Measurements from ENCODE around the gene TAF3.

Gene TAF3

DNA sequence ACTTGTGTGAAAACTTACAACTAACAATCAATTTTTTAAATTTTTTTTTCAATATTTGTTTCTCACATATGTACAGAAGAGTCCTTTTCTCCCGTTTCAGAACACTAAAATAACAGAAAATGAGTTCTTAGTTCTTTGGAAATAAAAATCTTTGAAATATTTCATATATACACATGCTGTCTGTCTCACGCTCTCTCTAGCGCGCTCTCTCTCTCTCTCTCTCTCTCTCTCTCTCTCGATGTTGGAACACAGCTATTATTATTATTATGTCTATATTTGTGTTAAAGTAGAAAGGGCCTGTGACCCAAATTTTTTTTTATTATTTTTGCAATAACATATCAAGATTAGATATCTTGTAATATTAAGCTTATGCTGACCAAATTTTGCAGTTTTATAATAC is 139.3 kb downstream of the TAF3 start:
- no peak for DNase-seq (ENCODE audit: low read depth)
- H3K4me3 ChIP-seq (ENCODE audit: low read depth, low read length): no peak overlapping the region

DNA sequence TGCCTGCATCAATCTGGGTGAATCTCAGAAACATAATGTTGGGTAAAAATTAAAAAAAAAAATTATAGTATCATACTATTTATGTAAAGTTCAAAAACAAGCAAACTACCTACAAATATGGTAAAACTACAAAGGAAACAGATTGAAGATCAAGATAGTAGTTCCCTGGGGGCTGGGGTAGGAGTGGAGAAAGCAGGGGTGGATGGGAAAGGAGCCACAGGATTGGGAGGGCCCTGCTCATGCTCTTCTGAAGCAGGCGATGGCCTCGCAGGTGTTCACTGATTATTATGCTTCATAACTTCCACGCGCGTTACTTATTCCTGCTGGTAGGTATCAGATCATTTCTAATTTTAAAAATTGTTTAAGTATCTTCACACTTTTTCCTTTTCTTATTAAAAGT is 140.1 kb downstream of the TAF3 start:
- no peak for DNase-seq (ENCODE audit: low read depth)
- no peak overlapping the region for H3K4me3 ChIP-seq (ENCODE audit: low read depth, low read length)

DNA sequence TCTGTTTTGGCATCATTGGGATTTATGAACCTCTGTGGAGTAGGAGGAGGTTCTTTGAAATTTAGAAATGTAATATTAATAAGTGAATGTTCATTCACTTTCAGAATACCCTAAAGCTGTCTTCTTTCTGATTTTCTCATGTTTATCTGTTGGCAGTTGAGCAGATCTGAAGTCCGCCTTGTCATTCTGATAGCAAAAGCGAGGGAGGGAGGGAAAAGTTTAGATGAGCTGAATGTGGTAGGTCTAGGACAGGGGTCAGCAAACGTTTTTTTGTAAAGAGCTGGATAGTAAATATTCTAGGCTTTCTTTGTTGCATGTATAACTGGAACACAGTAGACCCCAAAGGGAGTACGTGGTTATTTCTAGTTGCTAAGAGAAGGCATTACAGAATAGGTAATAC is 141.8 kb downstream of the TAF3 start:
- no peak for DNase-seq (ENCODE audit: low read depth)

DNA sequence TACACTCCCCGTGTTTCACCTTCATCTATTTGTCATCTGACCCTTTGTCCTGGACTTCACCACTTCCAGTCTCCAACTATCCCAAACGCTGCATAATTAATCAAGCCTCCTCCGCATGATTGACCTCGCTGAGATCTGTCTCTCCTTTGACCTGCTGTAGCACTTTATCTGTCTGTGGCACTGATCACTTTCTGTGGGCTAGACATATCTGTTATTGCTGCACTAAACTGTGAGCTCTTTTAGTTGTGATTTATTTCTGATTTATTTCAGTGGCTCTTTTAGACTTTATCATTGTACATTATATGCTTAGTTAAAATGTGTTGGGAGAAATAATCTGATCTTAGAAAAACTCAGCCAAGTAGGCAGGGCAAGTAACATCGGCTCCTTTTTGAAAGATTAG is 144.3 kb downstream of the TAF3 start:
- no peak for DNase-seq (ENCODE audit: low read depth)
- H3K4me3 ChIP-seq (ENCODE audit: low read depth, low read length): no peak overlapping the region

More for the DNA sequence above, 141.8 kb downstream of the TAF3 start:
- no peak overlapping the region for H3K4me3 ChIP-seq (ENCODE audit: low read depth, low read length)

DNA sequence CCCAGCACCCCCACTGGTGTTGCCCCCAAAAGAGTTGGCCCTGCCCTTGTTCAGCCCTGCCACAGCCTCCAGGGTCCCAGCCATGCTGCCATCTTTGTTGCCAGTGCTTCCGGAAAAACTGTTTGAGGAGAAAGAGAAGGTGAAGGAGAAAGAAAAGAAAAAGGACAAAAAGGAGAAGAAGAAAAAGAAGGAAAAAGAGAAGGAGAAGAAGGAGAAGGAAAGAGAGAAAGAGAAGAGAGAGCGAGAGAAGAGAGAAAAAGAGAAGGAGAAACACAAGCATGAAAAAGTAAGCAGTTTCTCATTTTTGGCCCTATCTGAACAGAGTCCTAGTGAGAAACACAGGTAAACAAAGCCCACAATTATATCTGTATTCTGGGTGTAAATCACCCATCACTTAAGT is 147.2 kb downstream of the TAF3 start:
- no peak overlapping the region for H3K4me3 ChIP-seq (ENCODE audit: low read depth, low read length)
- DNase-seq (ENCODE audit: low read depth): no peak

DNA sequence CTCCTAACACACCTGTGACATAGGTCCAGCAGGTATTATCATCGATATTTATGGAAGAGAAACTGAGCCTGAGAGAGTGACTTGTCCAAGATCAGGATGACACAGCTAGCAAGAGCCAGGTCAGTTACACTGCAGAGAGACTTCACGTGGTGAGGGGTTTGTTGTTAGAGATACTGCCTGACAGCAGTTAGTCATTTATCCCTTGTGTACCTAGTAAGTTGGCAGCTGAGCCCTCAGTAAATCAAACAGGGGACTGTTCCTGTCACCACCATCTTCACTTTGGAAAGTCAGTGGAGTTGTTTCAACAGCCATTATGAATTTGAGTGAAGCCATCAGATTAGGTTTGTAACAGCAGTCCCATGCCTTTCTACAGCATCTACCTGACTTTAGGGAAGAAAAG is 148.7 kb downstream of the TAF3 start:
- no peak for DNase-seq (ENCODE audit: low read depth)
- no peak overlapping the region for H3K4me3 ChIP-seq (ENCODE audit: low read depth, low read length)

DNA sequence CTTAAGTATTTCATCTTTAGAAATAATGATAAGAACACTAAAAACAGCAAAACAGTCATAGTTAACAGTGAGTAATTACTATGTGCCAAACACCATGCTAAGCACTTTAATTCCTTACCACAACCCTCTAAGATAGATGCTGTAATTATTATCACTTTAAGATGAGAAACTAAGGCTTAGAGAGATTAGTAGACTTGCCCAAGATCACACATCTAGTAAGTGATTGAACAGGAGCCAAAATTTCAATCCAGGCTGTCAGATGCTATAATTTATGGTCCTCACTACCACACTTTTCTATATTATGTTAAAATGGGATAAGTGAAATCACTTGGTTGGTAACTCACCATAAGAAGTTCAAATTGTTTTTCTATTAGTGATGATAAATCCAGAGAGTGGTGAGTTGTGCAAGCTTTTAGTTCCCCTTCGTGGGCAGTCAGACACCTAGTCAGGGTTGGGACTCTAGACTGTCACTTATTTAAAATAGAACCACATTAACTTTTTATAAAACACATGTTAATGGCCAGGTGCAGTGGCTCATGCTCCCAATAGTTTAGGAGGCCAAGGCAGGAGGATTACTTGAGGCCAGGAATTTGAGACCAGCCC is 150.3 kb downstream of the TAF3 start:
- no peak for DNase-seq (ENCODE audit: low read depth)
- H3K4me3 ChIP-seq (ENCODE audit: low read depth, low read length): no peak overlapping the region

DNA sequence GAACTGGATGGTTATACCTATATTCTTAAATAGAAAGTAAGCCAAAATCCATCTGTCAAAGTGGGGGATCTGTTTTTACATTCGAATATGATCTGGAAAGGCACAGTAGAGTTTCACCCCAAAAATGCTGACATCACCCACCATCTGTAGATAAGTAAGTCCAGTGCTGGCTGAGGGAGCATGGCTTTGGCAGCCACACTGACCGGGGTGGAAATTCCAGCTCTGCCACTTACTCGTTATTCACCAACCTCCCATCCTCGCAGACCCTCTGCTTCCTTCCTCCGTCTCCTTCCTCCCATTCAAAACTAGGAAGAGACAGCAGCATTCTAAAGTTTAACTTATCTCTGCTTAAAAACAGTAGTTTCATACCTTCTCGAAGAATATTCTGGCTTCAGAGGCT is 151.3 kb downstream of the TAF3 start:
- H3K4me3 ChIP-seq (ENCODE audit: low read depth, low read length): no peak overlapping the region
- no peak for DNase-seq (ENCODE audit: low read depth)

DNA sequence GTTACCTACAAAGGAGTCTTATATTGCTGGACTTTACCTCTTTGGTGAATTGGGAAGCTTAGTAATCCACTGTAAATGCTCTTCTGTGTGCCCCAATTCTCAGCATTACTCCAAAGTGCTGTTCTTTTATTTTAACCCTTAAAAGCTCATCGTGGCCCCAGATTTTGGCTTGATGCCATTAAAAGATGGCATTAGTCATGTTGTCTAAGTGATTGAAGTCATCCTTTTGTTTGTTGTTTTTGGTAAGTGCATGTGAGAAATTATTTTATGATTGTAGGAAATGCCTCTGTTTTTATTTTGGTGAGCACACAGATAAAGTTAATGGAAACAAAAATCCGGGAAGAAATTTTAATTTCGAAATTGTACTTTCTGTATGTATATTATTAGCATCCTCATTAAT is 153.6 kb downstream of the TAF3 start:
- DNase-seq (ENCODE audit: low read depth): no peak
- no peak overlapping the region for H3K4me3 ChIP-seq (ENCODE audit: low read depth, low read length)

DNA sequence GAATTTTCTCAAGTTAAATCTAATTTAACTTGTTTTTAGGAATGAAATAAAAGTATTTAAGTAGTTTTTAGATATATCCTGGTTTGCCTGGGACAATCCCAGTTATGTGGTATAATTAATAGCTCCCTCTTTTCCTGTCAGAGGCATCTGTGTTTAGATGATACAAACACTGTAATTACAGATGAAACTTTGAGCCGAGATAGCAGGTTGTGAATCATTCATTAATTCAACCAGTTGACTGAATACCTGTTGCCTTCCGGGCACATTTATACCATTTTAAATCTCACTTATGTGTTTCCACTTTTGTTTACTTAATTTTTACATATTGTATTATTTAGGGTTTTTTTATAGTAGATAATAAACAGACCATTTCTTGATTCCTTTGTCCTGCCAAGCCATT is 154.1 kb downstream of the TAF3 start:
- no peak for DNase-seq (ENCODE audit: low read depth)
- H3K4me3 ChIP-seq (ENCODE audit: low read depth, low read length): no peak overlapping the region

DNA sequence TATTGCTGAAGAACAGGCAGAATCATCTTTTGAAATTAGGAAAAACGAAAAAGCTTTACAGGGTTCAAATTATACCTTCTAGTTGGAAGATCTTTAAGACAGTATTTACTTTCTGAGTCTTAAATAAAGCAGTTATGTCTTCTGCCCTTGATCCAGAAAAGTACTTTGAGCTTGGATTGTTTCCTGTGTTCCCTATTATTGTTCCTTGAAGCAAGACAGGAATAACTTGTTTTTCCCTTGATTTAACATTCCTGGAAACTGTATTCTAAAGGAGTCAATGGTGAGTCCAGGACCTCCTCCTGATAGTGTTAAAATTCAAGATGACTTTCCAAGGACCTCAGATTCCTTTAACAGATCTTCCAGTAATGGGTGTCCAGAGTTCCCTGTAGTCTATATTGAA is 161.9 kb downstream of the TAF3 start:
- H3K4me3 ChIP-seq (ENCODE audit: low read depth, low read length): no peak overlapping the region
- no peak for DNase-seq (ENCODE audit: low read depth)

DNA sequence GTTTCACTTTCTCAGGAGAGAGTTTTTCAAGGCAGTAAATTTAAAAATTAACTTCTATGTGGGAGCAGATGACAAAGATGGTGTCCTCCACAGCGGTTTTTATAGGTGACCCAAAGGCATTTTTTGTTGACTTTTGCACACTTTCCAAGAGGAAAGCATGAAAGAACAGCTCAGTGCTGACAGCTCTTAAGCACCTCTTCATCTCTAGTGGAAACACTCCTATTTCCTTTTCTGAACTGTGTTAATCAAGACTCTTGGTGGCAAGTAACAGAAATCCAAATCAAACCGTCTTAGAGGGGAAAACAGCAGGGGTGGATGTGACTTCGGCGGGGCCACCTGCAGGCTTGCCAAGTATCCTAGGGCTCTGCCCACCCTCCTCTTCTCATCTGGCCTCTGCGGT is 164.4 kb downstream of the TAF3 start:
- no peak for DNase-seq (ENCODE audit: low read depth)

DNA sequence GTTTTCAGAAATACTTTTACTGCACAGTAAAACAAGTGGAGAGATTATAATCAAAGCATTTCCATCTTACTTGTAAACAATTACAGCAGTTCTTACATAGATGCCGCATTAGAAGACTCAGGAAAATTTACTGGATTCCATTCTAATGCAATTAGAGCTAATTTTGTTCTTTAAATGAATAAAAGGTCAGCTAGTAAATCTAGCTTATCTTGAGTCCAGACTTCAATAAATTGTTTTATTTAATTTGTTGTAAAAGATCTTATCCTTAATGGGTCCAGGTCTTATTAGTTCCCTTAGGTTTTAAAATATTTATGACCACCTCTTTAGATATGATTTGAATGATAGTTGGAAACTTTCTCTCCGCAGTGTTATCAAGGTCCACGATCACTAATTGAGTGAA is 166.0 kb downstream of the TAF3 start:
- no peak for DNase-seq (ENCODE audit: low read depth)

More for the DNA sequence above, 164.4 kb downstream of the TAF3 start:
- no peak overlapping the region for H3K4me3 ChIP-seq (ENCODE audit: low read depth, low read length)

DNA sequence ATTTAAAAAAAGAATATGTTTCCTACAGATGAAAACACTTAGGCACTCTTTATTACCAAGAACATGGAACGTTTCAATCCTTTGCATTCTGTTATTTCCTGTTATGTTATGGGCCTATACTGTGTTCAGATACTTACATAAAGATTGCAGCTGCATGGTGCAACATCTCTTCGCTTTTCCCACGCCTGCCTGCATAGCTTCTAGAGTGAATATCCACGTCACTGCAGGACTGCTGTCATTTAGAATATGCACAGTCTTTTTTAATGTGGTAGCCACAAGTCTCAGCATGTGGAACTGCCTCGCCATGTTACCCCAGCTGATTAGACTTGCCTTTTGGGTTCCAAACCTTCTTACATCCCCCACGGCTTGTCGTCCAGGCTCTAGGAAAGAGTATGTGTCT is 166.6 kb downstream of the TAF3 start:
- no peak overlapping the region for H3K4me3 ChIP-seq (ENCODE audit: low read depth, low read length)
- DNase-seq (ENCODE audit: low read depth): no peak

More for the DNA sequence above, 166.0 kb downstream of the TAF3 start:
- H3K4me3 ChIP-seq (ENCODE audit: low read depth, low read length): no peak overlapping the region

DNA sequence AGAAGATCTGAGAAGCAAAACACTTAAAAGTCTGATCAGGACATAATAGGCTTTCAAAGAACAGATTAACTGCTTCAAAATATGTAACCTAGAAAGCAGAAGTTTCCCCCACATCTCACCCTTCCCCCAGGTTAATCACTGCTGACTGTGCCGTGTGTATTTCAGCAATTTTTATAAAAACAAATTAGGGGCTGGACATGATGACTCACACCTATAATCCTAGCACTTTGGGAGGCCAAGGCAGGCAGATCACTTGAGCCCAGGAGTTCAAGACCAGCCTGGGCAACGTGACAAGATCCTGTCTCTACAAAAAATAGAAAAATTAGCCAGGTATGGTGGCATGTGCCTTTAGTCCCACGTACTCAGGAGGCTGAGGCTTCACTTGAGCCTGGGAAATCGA is 168.5 kb downstream of the TAF3 start:
- no peak overlapping the region for H3K4me3 ChIP-seq (ENCODE audit: low read depth, low read length)
- DNase-seq (ENCODE audit: low read depth): no peak

DNA sequence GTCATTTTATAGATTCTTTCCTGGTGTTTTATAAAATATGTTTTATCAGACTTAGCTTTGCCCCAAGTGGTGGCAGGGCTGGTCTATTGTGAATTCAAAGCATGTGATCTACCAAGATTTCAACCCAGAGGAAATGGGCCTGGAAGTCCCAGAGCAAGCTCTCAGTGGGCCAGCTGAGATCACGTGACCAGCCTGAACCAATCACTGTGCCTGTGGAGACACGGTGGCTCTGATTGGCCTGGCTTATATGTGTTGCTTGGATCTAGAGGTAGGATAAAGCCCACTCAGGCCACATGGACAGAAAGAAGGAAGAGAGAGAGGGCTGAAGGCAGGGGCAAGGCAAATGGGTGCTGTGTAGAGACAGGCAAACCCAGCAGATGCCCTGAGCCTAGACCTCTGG is 170.7 kb downstream of the TAF3 start:
- DNase-seq (ENCODE audit: low read depth): no peak
- no peak overlapping the region for H3K4me3 ChIP-seq (ENCODE audit: low read depth, low read length)

DNA sequence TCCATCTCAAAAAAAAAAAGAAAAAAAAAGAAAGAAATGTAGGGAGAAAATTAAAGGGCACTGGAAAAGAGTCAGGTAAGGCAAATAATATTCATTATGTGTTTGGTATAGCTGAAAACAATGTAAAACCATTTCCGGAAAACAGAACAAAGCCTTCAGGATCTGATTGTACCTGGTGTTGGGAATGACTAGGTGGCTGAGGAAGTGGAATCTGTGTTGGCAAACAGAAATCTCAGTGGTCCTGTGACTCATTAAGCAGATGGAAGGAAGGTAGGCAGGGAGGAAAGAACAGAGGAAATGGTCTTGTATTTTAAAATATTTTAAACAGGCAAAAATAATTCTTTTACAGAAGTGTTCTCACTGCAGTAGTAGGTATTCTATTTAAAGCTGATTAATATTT is 180.5 kb downstream of the TAF3 start:
- DNase-seq (ENCODE audit: low read depth): no peak
- H3K4me3 ChIP-seq (ENCODE audit: low read depth, low read length): no peak overlapping the region

DNA sequence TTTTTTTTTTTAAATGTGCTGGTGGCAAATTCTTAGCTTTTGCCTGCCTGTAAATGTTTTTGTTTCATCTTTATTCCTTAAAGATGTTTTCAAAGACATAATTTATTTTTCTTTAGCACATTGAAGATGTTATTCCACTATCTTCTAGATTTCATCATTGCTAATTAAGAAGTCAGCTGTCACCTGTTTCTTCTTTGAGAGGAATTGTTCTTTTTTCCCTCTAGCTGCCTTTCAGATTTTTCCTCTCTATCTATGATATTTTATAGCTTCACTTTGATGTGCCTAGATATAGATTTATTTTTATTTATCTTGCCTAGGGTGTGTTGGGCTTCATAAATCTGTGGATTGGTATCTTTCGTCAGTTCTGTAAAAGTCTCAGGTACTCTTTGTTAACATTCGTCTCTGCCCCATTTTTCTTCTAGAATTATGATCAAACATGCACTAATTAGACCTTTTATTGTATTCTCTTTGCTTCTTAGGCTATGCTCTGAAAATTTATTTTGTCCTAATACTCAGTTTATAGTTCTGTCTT is 186.2 kb downstream of the TAF3 start:
- DNase-seq (ENCODE audit: low read depth): no peak

DNA sequence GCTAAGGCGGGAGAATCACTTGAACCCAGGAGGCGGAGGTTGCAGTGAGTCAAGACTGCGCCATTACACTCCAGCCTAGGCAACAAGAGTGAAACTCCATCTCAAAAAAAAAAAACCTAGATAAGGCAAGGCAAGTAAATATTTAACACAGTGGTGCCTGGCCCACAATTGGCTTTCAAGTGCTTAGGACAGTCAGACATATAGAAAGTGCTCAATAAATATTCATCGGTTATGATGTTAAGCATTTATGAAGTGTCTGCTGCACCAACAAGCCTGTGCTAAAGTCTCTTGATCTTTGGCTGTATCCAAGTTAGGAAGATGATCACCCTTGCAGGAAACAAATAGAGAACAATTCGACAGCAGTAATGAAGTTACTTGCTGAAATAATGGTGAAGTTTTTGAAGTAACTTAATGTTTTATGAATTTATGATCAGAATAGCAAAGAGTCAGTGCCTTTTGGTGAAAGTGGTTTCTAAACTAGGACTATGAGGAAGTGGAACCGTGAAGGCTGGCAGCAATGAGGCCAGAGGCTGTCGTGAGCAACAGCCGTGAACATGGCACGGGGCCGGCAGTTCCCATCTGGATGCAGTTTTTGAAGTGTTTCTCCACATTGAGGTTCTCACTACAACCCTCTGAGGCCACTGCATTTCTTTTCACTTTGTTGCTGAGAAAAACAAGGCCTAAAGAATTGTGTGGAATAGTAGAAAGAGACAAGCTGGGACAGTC is 188.1 kb downstream of the TAF3 start:
- H3K4me3 ChIP-seq (ENCODE audit: low read depth, low read length): no peak overlapping the region
- no peak for DNase-seq (ENCODE audit: low read depth)

More for the DNA sequence above, 186.2 kb downstream of the TAF3 start:
- no peak overlapping the region for H3K4me3 ChIP-seq (ENCODE audit: low read depth, low read length)

DNA sequence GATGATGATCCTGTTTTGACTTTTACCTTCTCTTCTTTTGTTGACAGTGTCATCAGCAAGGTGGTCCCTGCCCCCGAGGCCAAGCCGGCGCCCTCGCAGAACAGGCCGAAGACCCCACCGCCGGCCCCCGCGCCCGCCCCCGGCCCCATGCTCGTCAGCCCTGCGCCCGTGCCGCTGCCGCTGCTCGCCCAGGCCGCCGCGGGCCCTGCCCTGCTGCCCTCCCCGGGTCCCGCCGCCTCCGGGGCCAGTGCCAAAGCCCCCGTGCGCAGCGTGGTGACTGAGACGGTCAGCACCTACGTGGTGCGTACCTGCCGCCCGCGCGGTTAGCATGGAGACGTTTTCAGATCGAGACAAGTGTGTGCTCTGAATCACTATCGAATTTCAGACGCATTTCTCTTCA is 190.7 kb downstream of the TAF3 start:
- no peak for DNase-seq (ENCODE audit: low read depth)
- no peak overlapping the region for H3K4me3 ChIP-seq (ENCODE audit: low read depth, low read length)

DNA sequence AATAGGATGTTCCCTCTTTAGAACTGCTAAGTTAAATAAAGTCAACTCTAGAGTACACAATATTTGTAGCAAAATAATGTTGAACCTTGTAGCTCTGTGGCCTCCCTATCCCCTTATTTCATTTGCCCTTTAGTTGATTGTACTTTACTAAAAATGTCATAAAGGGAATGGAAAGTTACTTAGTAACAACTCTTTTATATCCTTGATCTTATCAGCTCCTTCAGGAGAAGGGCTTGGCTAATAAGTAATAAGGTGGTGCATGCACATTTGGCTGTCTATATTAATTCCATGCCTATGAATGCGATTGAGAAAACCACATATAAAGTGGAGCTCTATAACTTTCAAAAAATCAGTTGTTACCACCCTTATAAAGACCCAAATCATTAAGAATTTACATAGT is 194.7 kb downstream of the TAF3 start:
- DNase-seq (ENCODE audit: low read depth): no peak
- no peak overlapping the region for H3K4me3 ChIP-seq (ENCODE audit: low read depth, low read length)

Measured in skeletal muscle cell (primary cell).